H1 (cell line): ENCODE data around the gene SPATS1. TPM values are rescaled to one million over a fixed set of nuclear protein-coding genes. Genes with fewer than 3 reads are reported as not detected.

Experiments used
- CTCF ChIA-PET: fragments of 300-600 bp; sonication (Branson Sonifier 250); formaldehyde crosslinking; loops from one replicate; lab custom pipeline; 2021; ENCODE audit not compliant: partially characterized antibody; lab: Charles Lee
- POLR2A ChIA-PET: fragments of 300-600 bp; sonication (Branson Sonifier 250); formaldehyde crosslinking; loops from one replicate; lab custom pipeline; 2021; ENCODE audit warnings: inconsistent platforms; ENCODE audit not compliant: partially characterized antibody; lab: Charles Lee
- DNase-seq, 2 experiments: peaks; one replicate each; pipeline versions ENCODE4 v3.0.0 to v3.0.0-alpha.2; 2010 to 2022; ENCODE audit warnings: low spot score in 2 of 2, low read depth in 1 of 2, mixed read lengths in 1 of 2
- FAIRE-seq: peaks from 2 replicates; lab custom pipeline; 2011; peaks lifted over from hg19 to GRCh38; lab: Jason Lieb, UNC
- H2AFZ ChIP-seq: 2 replicates; pipeline ENCODE4 v1.8.1; 2012; ENCODE audit warnings: low read length, inconsistent platforms
- H2AK5ac ChIP-seq: 2 replicates; pipeline ENCODE4 v1.6.1; 2013; ENCODE audit warnings: low read depth, low read length
- H2BK120ac ChIP-seq: replicated peaks from 2 replicates; pipeline ENCODE3; 2013; ENCODE audit warnings: low read depth, low read length, inconsistent platforms
- H2BK12ac ChIP-seq: 2 replicates; pipeline ENCODE4 v1.6.1; 2013; ENCODE audit warnings: low read depth, low read length
- H2BK15ac ChIP-seq: 2 replicates; pipeline ENCODE4 v1.6.1; 2013; ENCODE audit warnings: low read length
- H2BK20ac ChIP-seq: 2 replicates; pipeline ENCODE4 v1.6.1; 2013; ENCODE audit warnings: low read length
- H2BK5ac ChIP-seq: 2 replicates; pipeline ENCODE4 v1.6.1; 2013; ENCODE audit warnings: low read depth, low read length
- H3K14ac ChIP-seq: 2 replicates; pipeline ENCODE4 v1.6.1; 2013; ENCODE audit warnings: inconsistent platforms; ENCODE audit not compliant: insufficient read length
- H3K18ac ChIP-seq: 2 replicates; pipeline ENCODE4 v1.6.1; 2013; ENCODE audit warnings: low read length; ENCODE audit errors: extremely low read depth
- H3K23ac ChIP-seq: 2 replicates; pipeline ENCODE4 v1.6.1; 2013; ENCODE audit warnings: inconsistent platforms; ENCODE audit not compliant: insufficient read length
- H3K23me2 ChIP-seq: 2 replicates; pipeline ENCODE4 v1.6.1; 2013; ENCODE audit warnings: low read depth, low read length
- H3K27ac ChIP-seq: 2 replicates; pipeline ENCODE4 v1.6.1; 2011; ENCODE audit warnings: low read depth, low read length, inconsistent platforms
- H3K27me3 ChIP-seq, 4 experiments: replicated peaks in 1 of 4; 1 replicate in 1 of 4; 2 replicates in 3 of 4; pipeline versions ENCODE4 v1.6.1 to v1.8.1; 2011 to 2013; ENCODE audit warnings: low read length in 3 of 4, mild to moderate bottlenecking in 3 of 4, inconsistent platforms in 2 of 4, mixed read lengths in 2 of 4, moderate library complexity in 1 of 4; ENCODE audit not compliant: control insufficient read depth in 3 of 4, insufficient read depth in 3 of 4; ENCODE audit errors: extremely low read depth in 1 of 4
- H3K36me3 ChIP-seq, 4 experiments: 2 replicates each; pipeline versions ENCODE4 v1.6.1 to v1.8.1; 2011 to 2013; ENCODE audit warnings: mild to moderate bottlenecking in 4 of 4, low read length in 3 of 4, moderate library complexity in 2 of 4, control low read depth in 1 of 4, inconsistent platforms in 1 of 4; ENCODE audit not compliant: insufficient read depth in 4 of 4, control insufficient read depth in 2 of 4
- H3K4ac ChIP-seq: replicated peaks from 2 replicates; pipeline ENCODE3; 2013; ENCODE audit warnings: low read length, low read depth, mixed read lengths, inconsistent platforms; ENCODE audit not compliant: insufficient read length
- H3K4me1 ChIP-seq, 4 experiments: replicated peaks in 1 of 4; 1 replicate in 1 of 4; 2 replicates in 3 of 4; pipeline versions ENCODE4 v1.6.1 to v1.8.1; 2011 to 2013; ENCODE audit warnings: low read length in 3 of 4, inconsistent platforms in 2 of 4, mixed read lengths in 1 of 4; ENCODE audit not compliant: insufficient read depth in 4 of 4, control insufficient read depth in 3 of 4
- H3K4me2 ChIP-seq, 2 experiments: 2 replicates each; pipeline versions ENCODE4 v1.6.1 to v1.8.1; 2011 to 2013; ENCODE audit warnings: low read depth in 2 of 2, low read length in 2 of 2, control low read depth in 1 of 2, inconsistent platforms in 1 of 2, mild to moderate bottlenecking in 1 of 2; ENCODE audit not compliant: insufficient read depth in 1 of 2
- H3K4me3 ChIP-seq, 4 experiments: fragments of 200-600, 300-600 bp in 1 of 4; sonication (generic), shearing (Covaris generic), sonication (Bioruptor Twin) in 1 of 4; 2 replicates each; pipeline versions ENCODE4 v1.5.1 to v1.8.1; 2011 to 2016; ENCODE audit warnings: low read length in 4 of 4, low read depth in 3 of 4, control low read depth in 2 of 4, inconsistent platforms in 2 of 4, mild to moderate bottlenecking in 2 of 4, mixed read lengths in 1 of 4, moderate library complexity in 1 of 4; ENCODE audit not compliant: insufficient read depth in 2 of 4; ENCODE audit errors: extremely low read depth in 1 of 4
- H3K56ac ChIP-seq: replicated peaks from 2 replicates; pipeline ENCODE3; 2013; ENCODE audit warnings: low read depth, mild to moderate bottlenecking, mixed read lengths, low read length, inconsistent platforms; ENCODE audit not compliant: insufficient read length
- H3K79me1 ChIP-seq: 2 replicates; pipeline ENCODE4 v1.6.1; 2013; ENCODE audit warnings: low read depth, low read length, control low read depth
- H3K79me2 ChIP-seq, 2 experiments: 2 replicates each; pipeline versions ENCODE4 v1.6.1 to v1.8.1; 2012 to 2013; ENCODE audit warnings: low read length in 2 of 2, mild to moderate bottlenecking in 2 of 2, inconsistent platforms in 1 of 2; ENCODE audit not compliant: insufficient read depth in 2 of 2, control insufficient read depth in 1 of 2
- H3K9ac ChIP-seq, 4 experiments: replicated peaks in 1 of 4; 1 replicate in 1 of 4; 2 replicates in 3 of 4; pipeline versions ENCODE4 v1.6.1 to v1.8.1; 2011 to 2013; ENCODE audit warnings: low read depth in 3 of 4, low read length in 3 of 4, control low read depth in 2 of 4, mild to moderate bottlenecking in 2 of 4, moderate library complexity in 2 of 4, inconsistent platforms in 1 of 4; ENCODE audit errors: extremely low read depth in 1 of 4
- H3K9me3 ChIP-seq, 2 experiments: 2 replicates each; pipeline versions ENCODE4 v1.6.1 to v1.8.1; 2012 to 2013; ENCODE audit warnings: mild to moderate bottlenecking in 2 of 2, moderate library complexity in 2 of 2, control low read depth in 1 of 2, inconsistent platforms in 1 of 2, low read depth in 1 of 2, low read length in 1 of 2, mixed read lengths in 1 of 2; ENCODE audit not compliant: insufficient read depth in 2 of 2
- H4K20me1 ChIP-seq, 2 experiments: replicated peaks in 1 of 2; 2 replicates each; pipeline versions ENCODE3 to v1.8.1; 2011 to 2013; ENCODE audit warnings: inconsistent platforms in 2 of 2, low read length in 2 of 2, mild to moderate bottlenecking in 1 of 2; ENCODE audit not compliant: insufficient read depth in 2 of 2, control insufficient read depth in 1 of 2
- H4K5ac ChIP-seq: 2 replicates; pipeline ENCODE4 v1.6.1; 2013; ENCODE audit warnings: low read length, low read depth, mixed read lengths, inconsistent platforms; ENCODE audit not compliant: insufficient read length
- H4K8ac ChIP-seq: 2 replicates; pipeline ENCODE4 v1.8.0; 2013; ENCODE audit warnings: mild to moderate bottlenecking, moderate library complexity, low read length, inconsistent platforms; ENCODE audit not compliant: insufficient read depth; ENCODE audit errors: extremely low read depth
- H4K91ac ChIP-seq: replicated peaks from 2 replicates; pipeline ENCODE3; 2013; ENCODE audit warnings: low read length, mixed read lengths, inconsistent platforms; ENCODE audit not compliant: insufficient read length
- HDAC2 ChIP-seq, 2 experiments: fragments of 300-600 bp in 1 of 2; sonication (generic) in 1 of 2; IDR thresholded peaks; 2 replicates each; pipeline ENCODE4 v1.6.1; 2011 to 2012; ENCODE audit warnings: low read depth in 2 of 2, low read length in 2 of 2, mild to moderate bottlenecking in 2 of 2, moderate library complexity in 2 of 2, borderline replicate concordance in 1 of 2, inconsistent platforms in 1 of 2
- KDM1A ChIP-seq: fragments of 200-600, 300-600 bp; sonication (generic); IDR thresholded peaks from 2 replicates; pipeline ENCODE4 v1.7.1; 2016; ENCODE audit warnings: mild to moderate bottlenecking, low read length, borderline replicate concordance
- PHF8 ChIP-seq: fragments of 200-600 bp; sonication (generic); conservative IDR thresholded peaks from 2 replicates; pipeline ENCODE4 v1.7.1; 2012; ENCODE audit warnings: low read depth, mild to moderate bottlenecking, inconsistent platforms, low read length, moderate library complexity
- RFX5 ChIP-seq: IDR thresholded peaks from 2 replicates; pipeline ENCODE4 v1.6.1; 2011; ENCODE audit warnings: low read depth, low read length, improper control_type of control experiment, borderline replicate concordance
- WGBS, 2 experiments: shearing (Covaris generic) in 1 of 2; methylation state at CpG; one replicate each; pipeline versions ENCODE4 v1.1.6 to v1.1.7; 2013 to 2015; ENCODE audit warnings: low lambda C conversion rate in 2 of 2, mixed read lengths in 2 of 2, inconsistent platforms in 1 of 2, low coverage in 1 of 2, missing lambda C conversion rate in 1 of 2; ENCODE audit not compliant: insufficient replicate concordance in 2 of 2, insufficient coverage in 1 of 2, insufficient read length in 1 of 2; ENCODE audit errors: extremely low coverage in 1 of 2, missing lambda C conversion rate in 1 of 2; 5-methylcytosine and 5-hydroxymethylcytosine counted together
- polyA plus RNA-seq, 7 experiments: library from polyadenylated mRNA; depleted of rRNA in 3 of 7; stranded (reverse) in 5 of 7; unstranded in 2 of 7; fragments of >200 nt in 5 of 7; fragments of 200-250 nt in 2 of 7; gene quantifications; 1 replicate in 5 of 7; 2 replicates in 1 of 7; 4 replicates in 1 of 7; pipeline versions ENCODE4 v1.2.1 to v1.2.3, GENCODE V29; 2011 to 2013; ENCODE audit warnings: missing spikeins in 2 of 7, mixed read lengths in 2 of 7
- total RNA-seq: library from RNA; stranded (reverse); fragmentation: NEBNext Ultra II Directional; extraction: Animal tissue kit (Norgen Biotek cat#: 25700); gene quantifications from 2 replicates; pipeline ENCODE4 v1.2.1, GENCODE V29; 2021

SPATS1 gene
- total and polyA plus RNA-seq, 2 of the 8 experiments (the other 6 are each of a cell fraction or from before 2014, with no cell fraction given) = not detected

GRCh38 chr6:44388135-44388487 is 45.7 kb downstream of the SPATS1 start:
- no peak overlapping the region for H3K56ac ChIP-seq
- no peak overlapping the region for H4K5ac ChIP-seq
- no peak overlapping the region for H3K23ac ChIP-seq
- peaks cover 0 to 7% (median 1%) of the 10 kb centered on the region in 4 experiments; a peak in 3 of 7 replicates for H3K4me1 ChIP-seq
- H2AFZ ChIP-seq = no peak overlapping the region
- peak overlapping the region; percentile 72 to 96 (median 86) for H3K4me3 ChIP-seq
- no peak overlapping the region for H2BK12ac ChIP-seq
- H3K9me3 ChIP-seq = no peaks in the 10 kb centered on the region
- H2BK120ac ChIP-seq = no peak overlapping the region
- CTCF ChIA-PET = no interaction called here
- H3K14ac ChIP-seq = no peak overlapping the region
- FAIRE-seq (no peak), DNase-seq (no peak)
- H3K18ac ChIP-seq = no peak overlapping the region
- peak overlapping the region; percentile 96 for H2BK5ac ChIP-seq
- 8% methylated on average over 9 of the region's 10 CpGs; no CpG with 5 or more reads in 1 of the 2 experiments for WGBS, 2 experiments
- peaks cover 8% of the 10 kb centered on the region for H3K23me2 ChIP-seq
- no peak overlapping the region for H3K27ac ChIP-seq
- H2AK5ac ChIP-seq = no peak overlapping the region
- peak overlapping the region; percentile 43 to 97 (median 86) for H3K9ac ChIP-seq
- H4K20me1 ChIP-seq = peaks cover 0 to 10% of the 10 kb centered on the region in 2 experiments
- peak overlapping the region; percentile 98; the same call in 1 of the 2 replicates for H4K8ac ChIP-seq
- TF ChIP-seq PHF8 (no peak), RFX5 (no peak), KDM1A (no peak), HDAC2 (IDR thresholded peaks at IDR 0.05; ENCODE audit: borderline replicate concordance in 1 of 2, low read depth in 2 of 2, low read length in 2 of 2) (no peak)
- H3K79me2 ChIP-seq = peaks cover 16 to 27% of the 10 kb centered on the region in 2 experiments
- H3K36me3 ChIP-seq = peaks cover 4 to 21% (median 12%) of the 10 kb centered on the region in 4 experiments; a peak in 7 of 8 replicates
- no peak overlapping the region for H4K91ac ChIP-seq
- H2BK20ac ChIP-seq = no peak overlapping the region
- peak overlapping the region; percentile 60 to 87 for H3K4me2 ChIP-seq
- POLR2A ChIA-PET = interaction anchor here (0.6 to 3.4 kb wide), 6 partner anchors 9 to 823 kb away, joined by 3 to 13 read pairs (median 4); partner anchors contain the start of gene HSP90AB1
- no peaks in the 10 kb centered on the region for H3K27me3 ChIP-seq
- H2BK15ac ChIP-seq = no peak overlapping the region
- no peak overlapping the region for H3K4ac ChIP-seq
- H3K79me1 ChIP-seq = peaks cover 11% of the 10 kb centered on the region
